DLD1 (cell line): ENCODE data around the gene POTEB2.
"Not testable (repeated sequence)": the region's sequence is repeated elsewhere in the genome, so short reads cannot be mapped to it uniquely, and the experiment has no call there.

Experiments used
- in situ Hi-C: cut with HindIII; loops from 2 replicates; pipeline ENCODE4 v1.10.0; 2017; ENCODE audit warnings: low sequenced_read_pairs

POTEB2 gene

GRCh38 chr15:20866214-20866613 is at the start of gene POTEB2:
Gene POTEB2 (minus strand): TSS chr15:20866314. CDS start chr15:20866281, 33 bp downstream.
- in situ Hi-C loops: not testable (repeated sequence)

GRCh38 chr15:20879916-20880315 is 13.8 kb upstream of the POTEB2 start:
- in situ Hi-C loops: not testable (repeated sequence)

GRCh38 chr15:20878464-20878863 is 12.3 kb upstream of the POTEB2 start:
- in situ Hi-C loops: not testable (repeated sequence)

- in situ Hi-C loops: not testable (repeated sequence)
These were observed 11.7 kb upstream of the POTEB2 start for GRCh38 chr15:20877819-20878218.
